ENCODE data around the gene MAN1C1. TPM values are rescaled to one million over a fixed set of nuclear protein-coding genes. Genes with fewer than 3 reads are reported as not detected.

MAN1C1 gene
- total and polyA plus RNA-seq, 9 of the 15 experiments (the other 6 are each of a cell fraction or from before 2014, with no cell fraction given): 0.04 to 0.44 (median 0.10) TPM; not detected in 3

DNA sequence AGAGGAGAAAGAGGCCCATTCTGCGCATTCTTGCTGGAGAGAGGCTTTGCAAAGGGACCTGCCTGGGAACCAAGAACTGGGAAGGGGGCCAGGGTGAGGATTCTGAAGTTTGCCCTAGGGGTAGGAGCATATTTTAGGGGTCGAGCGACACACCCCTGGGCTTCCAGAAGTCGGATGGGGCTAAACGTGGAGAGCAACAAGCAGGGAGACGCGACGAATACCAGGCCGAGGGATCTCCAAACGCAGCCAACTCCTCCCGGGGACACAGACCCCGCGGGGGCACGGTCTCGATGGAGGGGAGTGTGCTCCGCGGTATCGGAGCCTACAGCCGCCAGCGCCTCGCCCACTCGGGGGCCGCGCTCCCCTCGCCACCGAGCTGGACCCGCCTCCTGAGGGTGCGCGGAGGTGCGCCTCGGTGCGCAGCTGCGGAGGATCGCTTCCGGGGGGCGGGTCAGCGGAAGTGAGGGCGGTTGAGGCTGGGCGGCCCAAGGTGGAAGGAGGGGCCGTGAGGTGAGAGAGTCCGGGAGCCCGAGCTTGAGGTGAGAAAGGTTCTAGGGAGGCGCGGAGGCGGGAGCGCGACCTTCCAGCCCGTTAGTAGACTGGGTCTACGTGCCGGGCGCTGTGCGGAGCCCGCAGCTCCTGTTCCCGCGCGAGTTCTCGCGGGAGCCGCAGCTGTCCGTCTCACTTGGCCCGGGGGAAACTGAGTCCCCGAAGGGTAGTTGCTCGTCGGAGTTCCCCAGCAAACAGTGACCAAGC is 203.1 kb downstream of the MAN1C1 start, which contains the start of gene MTFR1L (continued):
- TF ChIP-seq TRIM28 (IDR thresholded peaks at IDR 0.05) (no peak), NCOR1 (IDR thresholded peaks at IDR 0.05) (peak; percentile 24; the same call in 1 of the 2 replicates), MAZ (CRISPR knock-in tag; conservative IDR thresholded peaks at IDR 0.05 in 1 of 2, IDR thresholded peaks at IDR 0.05 in 1 of 2) (peak; percentile 89 to 91), NUFIP1 (IDR thresholded peaks at IDR 0.05; ENCODE audit: partially characterized antibody) (no peak), PHF21A (IDR thresholded peaks at IDR 0.05; ENCODE audit: borderline replicate concordance, low read depth) (no peak), FOXK2 (conservative IDR thresholded peaks at IDR 0.05 in 1 of 2, IDR thresholded peaks at IDR 0.05 in 1 of 2; ENCODE audit: low read depth in 2 of 2) (peak; percentile 65 to 80), ZNF133 (CRISPR knock-in tag; IDR thresholded peaks at IDR 0.05) (no peak), PCBP2 (IDR thresholded peaks at IDR 0.05; ENCODE audit: low read depth, low read length, poor library complexity, severe bottlenecking) (no peak), PCBP1 (IDR thresholded peaks at IDR 0.05; ENCODE audit: low read depth, low read length, poor library complexity, severe bottlenecking) (peak; percentile 81), CEBPG (CRISPR knock-in tag; IDR thresholded peaks at IDR 0.05) (0 out of 2 replicates have a peak, but pooled peaks have one; percentile 53), CEBPG (tag; conservative IDR thresholded peaks at IDR 0.05 in 1 of 2, IDR thresholded peaks at IDR 0.05 in 1 of 2) (no peak), SMARCC2 (IDR thresholded peaks at IDR 0.05; ENCODE audit: low read depth) (no peak), NFATC3 (IDR thresholded peaks at IDR 0.05) (no peak), TCF7L2 (IDR thresholded peaks at IDR 0.05; ENCODE audit: low read depth, low read length) (no peak), ZNF134 (CRISPR knock-in tag; conservative IDR thresholded peaks at IDR 0.05) (no peak), ZNF316 (IDR thresholded peaks at IDR 0.05) (no peak), GATAD2B (IDR thresholded peaks at IDR 0.05; ENCODE audit: borderline replicate concordance) (no peak), XRCC4 (IDR thresholded peaks at IDR 0.05; ENCODE audit: extremely low read depth, insufficient read depth, insufficient read length) (no peak), HNRNPH1 (optimal IDR thresholded peaks at IDR 0.05; ENCODE audit: low read depth, low read length) (no peak), ZNF224 (CRISPR knock-in tag; IDR thresholded peaks at IDR 0.05) (no peak)
- TF ChIP-seq, protein P1, sequence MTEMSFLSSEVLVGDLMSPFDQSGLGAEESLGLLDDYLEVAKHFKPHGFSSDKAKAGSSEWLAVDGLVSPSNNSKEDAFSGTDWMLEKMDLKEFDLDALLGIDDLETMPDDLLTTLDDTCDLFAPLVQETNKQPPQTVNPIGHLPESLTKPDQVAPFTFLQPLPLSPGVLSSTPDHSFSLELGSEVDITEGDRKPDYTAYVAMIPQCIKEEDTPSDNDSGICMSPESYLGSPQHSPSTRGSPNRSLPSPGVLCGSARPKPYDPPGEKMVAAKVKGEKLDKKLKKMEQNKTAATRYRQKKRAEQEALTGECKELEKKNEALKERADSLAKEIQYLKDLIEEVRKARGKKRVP (CRISPR knock-in tag; IDR thresholded peaks at IDR 0.05): no peak
- TF ChIP-seq, protein P2, sequence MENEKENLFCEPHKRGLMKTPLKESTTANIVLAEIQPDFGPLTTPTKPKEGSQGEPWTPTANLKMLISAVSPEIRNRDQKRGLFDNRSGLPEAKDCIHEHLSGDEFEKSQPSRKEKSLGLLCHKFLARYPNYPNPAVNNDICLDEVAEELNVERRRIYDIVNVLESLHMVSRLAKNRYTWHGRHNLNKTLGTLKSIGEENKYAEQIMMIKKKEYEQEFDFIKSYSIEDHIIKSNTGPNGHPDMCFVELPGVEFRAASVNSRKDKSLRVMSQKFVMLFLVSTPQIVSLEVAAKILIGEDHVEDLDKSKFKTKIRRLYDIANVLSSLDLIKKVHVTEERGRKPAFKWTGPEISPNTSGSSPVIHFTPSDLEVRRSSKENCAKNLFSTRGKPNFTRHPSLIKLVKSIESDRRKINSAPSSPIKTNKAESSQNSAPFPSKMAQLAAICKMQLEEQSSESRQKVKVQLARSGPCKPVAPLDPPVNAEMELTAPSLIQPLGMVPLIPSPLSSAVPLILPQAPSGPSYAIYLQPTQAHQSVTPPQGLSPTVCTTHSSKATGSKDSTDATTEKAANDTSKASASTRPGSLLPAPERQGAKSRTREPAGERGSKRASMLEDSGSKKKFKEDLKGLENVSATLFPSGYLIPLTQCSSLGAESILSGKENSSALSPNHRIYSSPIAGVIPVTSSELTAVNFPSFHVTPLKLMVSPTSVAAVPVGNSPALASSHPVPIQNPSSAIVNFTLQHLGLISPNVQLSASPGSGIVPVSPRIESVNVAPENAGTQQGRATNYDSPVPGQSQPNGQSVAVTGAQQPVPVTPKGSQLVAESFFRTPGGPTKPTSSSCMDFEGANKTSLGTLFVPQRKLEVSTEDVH (IDR thresholded peaks at IDR 0.05; ENCODE audit: low read depth, partially characterized antibody): peak; percentile 72
- TF ChIP-seq, protein P3, sequence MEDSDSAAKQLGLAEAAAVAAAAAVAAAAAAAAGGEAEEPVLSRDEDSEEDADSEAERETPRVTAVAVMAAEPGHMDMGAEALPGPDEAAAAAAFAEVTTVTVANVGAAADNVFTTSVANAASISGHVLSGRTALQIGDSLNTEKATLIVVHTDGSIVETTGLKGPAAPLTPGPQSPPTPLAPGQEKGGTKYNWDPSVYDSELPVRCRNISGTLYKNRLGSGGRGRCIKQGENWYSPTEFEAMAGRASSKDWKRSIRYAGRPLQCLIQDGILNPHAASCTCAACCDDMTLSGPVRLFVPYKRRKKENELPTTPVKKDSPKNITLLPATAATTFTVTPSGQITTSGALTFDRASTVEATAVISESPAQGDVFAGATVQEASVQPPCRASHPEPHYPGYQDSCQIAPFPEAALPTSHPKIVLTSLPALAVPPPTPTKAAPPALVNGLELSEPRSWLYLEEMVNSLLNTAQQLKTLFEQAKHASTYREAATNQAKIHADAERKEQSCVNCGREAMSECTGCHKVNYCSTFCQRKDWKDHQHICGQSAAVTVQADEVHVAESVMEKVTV (CRISPR knock-in tag; IDR thresholded peaks at IDR 0.05): no peak
